RPMI7951 (cell line): Measurements from ENCODE around the gene DUSP1. TPM values are rescaled to one million over a fixed set of nuclear protein-coding genes. Genes with fewer than 3 reads are reported as not detected.

Source experiments
- DNase-seq: peaks from one replicate; pipeline ENCODE4 v3.0.0-alpha.2; 2012; ENCODE audit warnings: low read depth
- total RNA-seq: library from RNA; depleted of rRNA; stranded (reverse); fragments of >200 nt; shearing (Covaris generic); gene quantifications from 2 replicates; pipeline ENCODE4 v1.2.3, GENCODE V29; 2014

Gene DUSP1
- total RNA-seq, 1 experiment from 2014 or later, result 9.7 TPM

DNA sequence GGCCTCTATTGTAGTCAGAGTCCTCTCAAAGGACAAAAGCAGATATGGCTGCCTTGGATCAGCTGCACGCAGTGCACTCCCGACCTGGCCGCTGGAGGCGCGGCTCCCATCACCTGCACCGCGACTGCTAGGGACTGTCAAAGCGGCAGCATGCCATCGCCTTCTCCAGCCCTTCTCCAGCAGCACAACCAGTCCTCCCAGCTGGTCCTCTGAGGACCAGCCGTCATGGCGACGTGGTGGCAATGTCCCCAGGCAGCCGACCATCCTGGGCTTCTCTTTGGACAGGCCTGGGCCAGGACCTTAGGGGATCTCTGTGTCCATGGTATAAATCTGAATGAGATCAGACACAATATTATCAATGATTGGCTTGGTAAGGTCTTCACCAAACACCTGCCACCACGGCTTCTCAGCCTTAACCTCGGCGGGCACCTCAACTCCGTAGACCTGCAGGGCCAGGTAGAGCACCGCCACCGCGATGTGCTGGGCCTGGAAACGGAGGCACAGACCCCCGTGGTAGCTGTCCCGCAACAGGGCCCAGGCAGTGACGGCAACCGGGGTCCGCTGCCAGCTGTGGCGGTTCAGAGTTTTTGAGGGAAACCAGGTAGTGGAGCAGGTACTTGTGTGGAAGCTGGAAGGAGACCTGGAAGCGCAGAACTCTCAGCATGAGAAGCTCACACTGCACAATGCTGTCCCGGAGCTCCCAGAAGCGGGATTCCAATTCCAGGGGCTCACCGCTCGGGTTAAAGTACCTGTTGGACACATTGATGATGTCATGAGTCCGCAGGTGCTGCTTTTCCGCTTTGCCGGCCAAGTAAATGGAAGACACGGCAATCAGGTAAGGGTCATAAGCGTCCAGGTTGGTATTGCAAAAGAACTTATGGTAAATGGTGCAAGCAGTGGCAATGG is 8.5 kb downstream of the DUSP1 start:
- DNase-seq, result no peak

GRCh38 chr5:172760959-172761358 is 10.0 kb downstream of the DUSP1 start:
- no peak for DNase-seq

DNA sequence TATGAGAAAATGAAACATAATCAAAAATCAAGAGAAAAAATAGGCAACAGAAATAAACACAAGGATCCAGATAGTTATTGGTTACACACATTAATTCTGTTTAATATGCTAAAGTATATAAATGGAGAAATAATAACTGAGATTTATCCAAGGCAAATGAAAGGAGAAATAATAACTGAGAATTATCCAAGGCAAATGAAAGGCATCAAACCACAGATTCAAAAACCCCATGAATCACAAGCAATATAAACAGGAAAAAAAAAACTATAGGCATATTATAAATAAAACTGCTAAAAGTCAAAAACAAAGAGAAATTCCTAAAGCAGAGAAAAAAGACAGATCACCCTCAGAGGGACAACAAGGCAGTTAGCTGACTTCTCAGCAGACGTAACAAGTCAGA is 10.9 kb downstream of the DUSP1 start:
- no peak for DNase-seq

GRCh38 chr5:172758834-172759149 is 12.2 kb downstream of the DUSP1 start:
- DNase-seq, result no peak

GRCh38 chr5:172758077-172758833 is 12.7 kb downstream of the DUSP1 start:
- DNase-seq, result peak; percentile 96

DNA sequence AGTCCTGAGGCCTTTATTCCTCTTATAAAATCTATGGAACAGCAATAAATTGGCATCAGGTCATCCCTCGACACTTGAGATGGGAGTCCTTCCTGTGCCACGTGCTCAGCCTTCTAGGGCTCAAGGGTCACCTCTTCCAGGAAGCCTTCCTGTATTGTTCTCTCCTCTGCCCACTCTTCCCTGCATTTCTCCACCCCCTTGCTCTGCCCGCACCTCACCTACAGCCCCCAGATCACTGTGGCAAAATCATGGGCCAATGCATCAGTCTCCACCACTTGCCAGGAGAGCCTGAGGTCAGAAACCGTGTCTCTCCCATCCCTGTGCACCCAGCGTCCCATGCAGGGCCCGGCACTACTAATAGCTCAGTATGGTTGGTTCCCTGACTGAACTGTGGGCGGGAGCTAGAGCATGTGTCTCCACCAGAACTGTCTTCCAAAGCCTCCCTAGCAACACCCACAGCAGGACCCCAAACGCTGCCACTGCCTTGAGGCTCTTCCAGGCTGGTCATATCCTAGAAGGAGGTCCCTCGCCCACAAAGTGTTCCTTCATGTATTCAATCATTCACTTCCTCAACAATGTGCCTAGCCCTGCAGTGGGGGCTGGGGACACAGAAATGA is 13.5 kb downstream of the DUSP1 start:
- peak; percentile 52 for DNase-seq

GRCh38 chr5:172756764-172757393 is 14.1 kb downstream of the DUSP1 start:
- no peak for DNase-seq

GRCh38 chr5:172754596-172755356 is 16.2 kb downstream of the DUSP1 start:
- DNase-seq, result no peak

GRCh38 chr5:172753101-172753500 is 17.9 kb downstream of the DUSP1 start:
- no peak for DNase-seq

- no peak for DNase-seq
Observed at GRCh38 chr5:172751761-172752510, 19.1 kb downstream of the DUSP1 start.

- DNase-seq, result peak; percentile 88
Observed at GRCh38 chr5:172749881-172750633, 20.9 kb downstream of the DUSP1 start.

DNA sequence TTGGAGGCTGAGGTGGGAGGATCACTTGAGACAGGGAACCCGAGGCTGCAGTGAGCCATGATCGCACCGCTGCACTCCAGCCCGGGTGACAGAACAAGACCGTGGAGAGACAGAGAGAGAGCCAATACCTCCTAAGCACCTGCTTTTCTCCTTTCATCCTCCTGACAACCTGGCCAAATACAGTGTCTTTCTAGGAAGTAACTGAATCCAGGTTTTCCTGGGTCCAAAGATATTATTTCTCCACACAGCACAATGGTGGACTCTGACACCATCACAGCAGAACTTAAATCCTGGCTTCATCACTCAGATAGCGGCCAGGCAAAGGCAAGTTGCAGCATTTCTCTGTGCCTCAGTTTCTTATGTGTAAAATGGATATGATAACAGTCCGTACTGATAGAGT is 21.9 kb downstream of the DUSP1 start:
- no peak for DNase-seq

GRCh38 chr5:172748341-172748843 is 22.6 kb downstream of the DUSP1 start:
- no peak for DNase-seq

DNA sequence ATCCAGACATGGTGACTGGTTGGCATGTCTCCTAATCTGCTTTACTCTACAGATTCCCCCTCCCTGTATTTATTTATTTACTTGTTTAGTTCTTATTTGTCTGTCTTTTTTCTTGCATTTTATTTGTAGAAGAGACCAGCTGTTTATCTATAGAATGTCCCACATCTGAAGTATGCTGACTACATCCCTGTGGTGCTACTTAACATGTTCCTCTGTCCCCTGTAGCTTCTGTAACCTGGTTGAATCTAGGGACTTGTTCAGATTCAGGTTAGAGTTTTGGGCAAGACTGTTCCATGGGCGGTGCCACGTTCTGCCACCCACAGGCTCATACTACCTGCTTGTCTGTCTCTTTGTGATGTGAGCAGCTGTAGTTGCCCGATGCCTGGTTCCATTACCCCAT is 23.5 kb downstream of the DUSP1 start:
- DNase-seq, result no peak

DNA sequence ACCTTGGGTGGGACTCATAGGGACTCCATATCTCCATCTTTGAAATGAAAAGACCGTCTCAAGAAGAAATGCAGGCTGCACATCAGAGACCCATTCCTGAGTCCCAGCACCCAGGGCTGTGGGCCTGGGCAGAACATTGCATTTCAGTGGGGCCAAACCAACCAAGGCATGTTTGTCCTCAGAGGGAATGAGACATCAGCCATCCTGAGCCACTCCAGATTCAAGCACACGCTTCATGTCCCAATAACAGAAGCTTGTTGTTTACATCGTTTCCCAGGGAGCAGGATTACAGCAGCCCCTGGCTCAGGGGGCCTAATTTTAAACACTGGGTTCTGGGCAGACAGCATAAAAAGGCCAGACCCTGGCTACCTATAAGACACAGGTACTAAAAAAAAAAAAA is 24.3 kb downstream of the DUSP1 start:
- no peak for DNase-seq

DNA sequence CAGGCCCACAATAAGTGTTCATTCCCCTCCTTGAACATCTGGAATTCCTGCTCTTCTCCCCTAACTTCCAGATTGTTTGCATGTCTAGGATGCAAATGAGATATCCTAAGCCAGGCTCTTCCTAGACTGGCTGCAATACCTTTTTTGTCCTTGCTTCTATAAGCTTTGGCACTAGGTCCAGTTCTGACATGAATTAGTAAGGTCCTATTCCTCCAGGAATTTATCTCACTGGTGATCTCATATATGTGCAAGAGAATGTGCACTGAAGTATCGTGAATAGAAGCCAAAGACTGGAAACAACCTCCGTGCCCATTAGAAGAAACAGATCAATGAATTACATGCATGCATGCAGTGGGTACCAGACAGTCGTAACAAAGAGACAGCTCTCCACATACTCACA is 25.2 kb downstream of the DUSP1 start:
- DNase-seq, result no peak

- no peak for DNase-seq
Observed at GRCh38 chr5:172745406-172745805, 25.6 kb downstream of the DUSP1 start.

DNA sequence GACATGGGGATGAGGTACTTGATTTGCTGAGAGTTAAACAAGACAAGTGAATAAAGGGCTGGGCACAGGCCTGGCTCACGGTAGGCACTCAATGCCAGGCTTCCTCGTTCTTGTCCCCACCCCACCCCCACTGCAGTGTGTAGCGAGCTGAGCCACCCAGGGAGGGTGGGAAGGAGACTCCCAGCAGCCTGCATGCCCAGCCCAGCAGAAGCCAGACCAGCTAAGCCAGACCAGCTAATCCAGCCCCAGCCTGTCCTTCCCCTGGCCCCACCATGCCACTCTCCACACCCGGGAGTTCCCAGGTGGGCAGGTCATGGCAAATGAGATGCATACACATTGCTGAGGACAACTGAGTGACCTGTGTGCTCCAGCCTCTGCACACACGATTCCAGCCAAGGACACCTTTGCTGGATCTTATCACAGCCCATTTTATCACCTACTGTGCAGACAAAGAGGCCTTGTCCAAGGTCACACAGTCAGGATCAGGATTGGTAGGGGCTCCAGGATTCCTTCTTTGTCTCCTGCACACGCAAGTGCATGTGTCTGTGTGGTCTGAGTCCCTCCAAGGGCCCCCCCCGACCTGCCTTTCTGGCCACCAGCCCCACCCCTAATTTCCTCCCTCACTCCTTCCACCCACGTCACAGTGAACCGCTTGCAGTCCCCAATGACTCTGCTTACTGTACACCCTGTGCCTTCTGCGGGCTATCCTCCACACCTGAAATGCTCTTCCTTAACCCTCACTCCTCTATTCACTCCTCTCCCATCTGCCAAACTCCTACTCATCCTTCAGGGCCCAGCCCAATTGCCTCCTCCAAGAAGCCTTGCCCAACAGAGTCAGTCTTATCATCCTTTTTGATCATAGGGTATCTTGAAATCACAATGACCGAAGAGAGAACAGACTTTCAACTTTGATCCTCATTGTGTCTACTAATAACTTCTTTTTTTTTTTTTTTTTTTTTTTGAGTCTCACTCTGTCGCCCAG is 26.6 kb downstream of the DUSP1 start:
- no peak for DNase-seq
